SW 1271 (cell line): ENCODE data around the gene TAGLN3.
"Not testable (repeated sequence)": the region's sequence is repeated elsewhere in the genome, so short reads cannot be mapped to it uniquely, and the experiment has no call there.

Experiments used
- DNase-seq, 2 experiments: peaks; one replicate each; lab custom pipeline; 2025; lab: John Stamatoyannopoulos, UW

The TAGLN3 gene

DNA sequence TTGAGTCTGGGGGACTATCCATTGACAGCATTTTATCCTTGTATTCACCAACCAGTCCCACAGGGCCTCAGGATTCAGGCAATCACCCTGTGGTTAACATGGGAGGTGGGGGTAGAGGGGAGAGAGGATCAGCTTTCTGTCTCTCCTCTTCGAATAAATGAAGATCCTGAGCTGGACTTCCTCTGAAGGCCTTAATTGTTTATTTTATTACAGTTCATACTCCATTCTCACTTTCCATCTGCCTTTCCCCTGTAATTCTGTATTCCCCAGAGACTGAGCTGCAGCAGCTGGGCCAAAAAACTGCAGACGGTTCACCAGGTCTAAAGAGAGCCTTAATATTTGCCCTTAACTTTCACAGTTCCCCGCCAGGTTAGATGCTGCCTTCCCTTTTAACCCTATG, 11.9 kb downstream of the TAGLN3 start:
- no peak for DNase-seq

GRCh38 chr3:112011376-112011940, 12.7 kb downstream of the TAGLN3 start:
- DNase-seq, result no peak

GRCh38 chr3:112012205-112012992, 13.7 kb downstream of the TAGLN3 start:
- DNase-seq, result no peak

DNA sequence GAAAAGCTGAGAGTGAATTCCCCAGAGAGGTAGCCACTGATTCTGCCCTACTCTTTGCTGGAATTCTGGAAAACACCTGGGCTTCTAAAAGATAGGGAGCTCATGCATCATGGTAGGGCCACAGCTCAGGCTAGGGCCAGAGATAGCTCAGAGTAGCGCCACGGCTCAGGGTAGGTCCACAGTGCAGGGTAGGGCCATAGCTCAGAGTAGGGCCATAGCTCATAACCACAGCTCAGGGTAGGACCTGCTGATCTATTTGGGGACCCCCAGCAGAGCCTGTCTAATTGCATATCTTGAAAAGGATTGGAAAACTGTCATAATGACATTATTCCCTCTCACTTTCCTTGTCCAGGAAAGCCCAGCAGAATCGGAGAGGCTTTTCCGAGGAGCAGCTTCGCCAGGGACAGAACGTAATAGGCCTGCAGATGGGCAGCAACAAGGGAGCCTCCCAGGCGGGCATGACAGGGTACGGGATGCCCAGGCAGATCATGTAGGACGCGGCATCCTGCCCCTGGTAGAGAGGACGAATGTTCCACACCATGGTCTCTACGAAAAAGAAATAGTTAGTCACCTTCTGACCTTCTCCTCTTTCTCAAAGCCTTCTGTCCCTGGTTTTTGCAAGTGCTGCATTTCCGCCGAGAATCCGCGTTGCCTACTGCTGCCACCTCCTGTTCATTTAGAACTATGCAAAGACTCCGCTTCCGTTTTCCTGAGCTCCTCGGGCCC, 14.5 kb downstream of the TAGLN3 start:
- DNase-seq, result peak in 1 of 2 experiments; percentile 34

- no peak for DNase-seq
Measured at GRCh38 chr3:112013784-112014143, 15.0 kb downstream of the TAGLN3 start.

- no peak for DNase-seq
Measured at GRCh38 chr3:112017091-112017490, 18.4 kb downstream of the TAGLN3 start.

DNA sequence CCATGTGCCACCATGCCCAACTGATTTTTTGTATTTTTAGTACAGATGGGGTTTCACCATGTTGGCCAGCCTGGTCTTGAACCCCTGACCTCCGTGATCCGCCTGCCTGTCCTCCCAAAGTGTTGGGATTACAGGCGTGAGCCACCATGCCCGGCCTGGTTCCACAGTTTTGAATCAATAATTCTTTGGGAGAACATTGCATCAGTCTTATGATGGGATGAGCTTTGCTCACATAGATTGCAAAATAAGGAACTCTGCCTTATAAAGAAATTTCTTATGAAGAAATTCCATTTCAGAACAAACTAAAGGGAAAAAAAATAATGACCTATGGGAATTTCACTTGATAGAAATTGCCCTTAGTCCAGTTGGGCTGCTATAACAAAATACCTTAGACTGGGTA, 20.0 kb downstream of the TAGLN3 start:
- no peak for DNase-seq

DNA sequence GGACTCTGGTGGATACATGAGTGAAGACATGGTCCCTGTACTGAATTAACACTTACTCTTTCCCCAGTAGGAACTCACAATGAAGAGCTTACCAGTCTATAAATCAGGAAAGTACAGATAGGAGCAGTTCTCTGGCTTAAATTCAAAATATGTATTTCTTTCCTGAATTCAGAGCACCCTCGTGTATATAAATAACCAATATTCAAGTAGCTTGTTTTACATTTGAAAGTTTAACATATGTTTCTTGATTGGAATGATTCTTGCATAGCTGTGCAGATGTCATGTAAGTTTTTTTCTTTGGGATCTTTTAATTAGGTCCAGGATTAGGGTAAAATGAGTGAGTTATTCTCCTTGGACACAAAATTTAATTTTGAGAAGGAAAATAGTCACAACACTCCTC, 21.0 kb downstream of the TAGLN3 start:
- DNase-seq, result no peak

- no peak for DNase-seq
Measured at GRCh38 chr3:112020674-112021085, 22.0 kb downstream of the TAGLN3 start.

- DNase-seq, result no peak
Measured at GRCh38 chr3:112027142-112027541, 28.4 kb downstream of the TAGLN3 start.

GRCh38 chr3:112027826-112028225, 29.1 kb downstream of the TAGLN3 start:
- no peak for DNase-seq

DNA sequence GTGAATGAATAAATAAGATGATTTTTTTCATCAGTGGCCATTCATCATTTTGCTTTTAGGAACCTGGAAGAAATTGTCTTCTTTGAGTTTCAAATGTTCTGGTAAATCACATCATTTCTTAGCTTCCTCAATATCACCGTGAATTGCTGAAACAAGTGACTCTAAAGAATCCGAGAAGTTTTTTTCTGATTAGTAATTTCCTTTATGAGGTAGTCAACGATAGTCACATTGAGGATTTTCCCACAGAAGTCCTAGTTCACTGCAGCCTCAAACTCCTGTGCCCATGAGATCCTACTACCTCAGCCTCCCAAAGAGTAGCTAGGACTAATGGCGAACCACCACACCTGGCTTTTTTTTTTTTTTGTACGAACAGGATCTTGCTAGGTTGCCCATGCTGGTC, 32.2 kb downstream of the TAGLN3 start:
- no peak for DNase-seq

DNA sequence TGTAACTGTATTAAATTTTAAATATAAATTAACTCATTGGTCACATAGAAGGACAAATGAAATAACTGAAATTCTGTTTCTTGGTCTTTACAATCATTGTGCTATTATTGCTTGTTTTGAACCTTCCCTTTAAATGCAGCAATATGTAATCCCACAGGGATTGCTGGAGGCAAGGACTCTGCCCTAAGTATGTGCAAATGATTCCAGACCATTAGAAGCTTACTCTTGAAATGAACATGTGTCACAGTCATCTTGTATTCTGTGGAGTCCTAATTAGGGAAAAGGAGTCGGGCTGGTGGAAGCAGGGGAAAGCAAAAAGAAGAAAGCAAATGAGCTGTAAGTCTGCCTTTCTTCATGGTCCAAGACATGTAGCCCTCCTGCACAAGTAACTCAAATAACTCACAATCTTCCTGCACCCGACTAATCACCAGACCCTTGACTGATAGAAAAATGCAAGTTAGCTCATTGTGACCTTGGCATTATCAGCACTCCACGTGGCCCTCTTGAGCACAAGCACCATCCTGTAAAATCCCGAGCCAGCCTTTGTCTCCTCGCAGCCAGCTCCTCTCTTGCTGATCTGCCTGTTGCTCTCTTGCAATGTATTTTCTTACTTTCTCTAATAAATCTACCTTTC, 33.5 kb downstream of the TAGLN3 start:
- DNase-seq, result no peak

- DNase-seq, result no peak
Measured at GRCh38 chr3:112034436-112034835, 35.7 kb downstream of the TAGLN3 start, which contains the start of gene TMPRSS7. Gene TMPRSS7 (plus strand): TSS chr3:112034736. CDS start chr3:112034846, 110 bp downstream.

GRCh38 chr3:112035241-112035640, 36.5 kb downstream of the TAGLN3 start:
- no peak for DNase-seq

GRCh38 chr3:112037194-112037593, 38.5 kb downstream of the TAGLN3 start:
- not testable (repeated sequence) for DNase-seq

DNA sequence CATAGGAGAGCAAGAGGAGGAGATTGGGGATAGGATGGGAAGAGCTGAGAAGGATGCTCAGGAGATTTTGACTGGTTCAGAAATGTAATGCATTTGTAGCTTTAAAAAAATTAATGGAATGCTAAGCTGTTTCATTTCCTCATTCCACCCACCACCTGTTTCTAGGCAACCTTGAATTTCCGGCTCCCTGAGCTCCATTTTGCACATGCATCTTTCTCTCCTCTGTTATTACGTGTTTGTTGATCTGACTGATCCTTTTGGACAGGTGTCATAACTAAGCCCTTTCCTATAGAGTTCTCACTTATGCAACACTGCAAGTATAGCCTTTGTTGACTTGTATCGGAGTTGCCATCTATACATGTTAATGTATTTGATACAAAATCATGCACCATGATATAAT, 40.1 kb downstream of the TAGLN3 start:
- no peak for DNase-seq

DNA sequence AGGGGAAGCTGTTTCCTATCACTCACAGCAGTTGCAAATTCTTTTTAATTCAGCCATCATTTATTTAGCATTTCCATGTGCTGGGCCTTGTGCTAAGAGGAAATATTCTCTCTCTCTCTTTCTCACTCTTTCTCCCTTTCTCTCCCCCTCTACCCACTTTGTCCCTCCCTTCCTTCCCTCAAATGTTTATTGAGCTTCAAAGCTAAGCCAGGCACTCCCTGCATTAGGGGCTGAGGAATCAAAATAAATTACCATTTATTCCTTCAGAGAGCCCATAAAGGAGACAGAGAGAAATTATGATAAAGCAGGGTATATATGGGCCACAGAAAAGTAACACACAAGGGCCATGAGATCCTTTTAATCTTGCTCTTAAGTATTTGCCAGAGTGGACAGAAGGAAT, 42.6 kb downstream of the TAGLN3 start:
- DNase-seq, result no peak

GRCh38 chr3:112042842-112043280, 44.1 kb downstream of the TAGLN3 start:
- no peak for DNase-seq

DNA sequence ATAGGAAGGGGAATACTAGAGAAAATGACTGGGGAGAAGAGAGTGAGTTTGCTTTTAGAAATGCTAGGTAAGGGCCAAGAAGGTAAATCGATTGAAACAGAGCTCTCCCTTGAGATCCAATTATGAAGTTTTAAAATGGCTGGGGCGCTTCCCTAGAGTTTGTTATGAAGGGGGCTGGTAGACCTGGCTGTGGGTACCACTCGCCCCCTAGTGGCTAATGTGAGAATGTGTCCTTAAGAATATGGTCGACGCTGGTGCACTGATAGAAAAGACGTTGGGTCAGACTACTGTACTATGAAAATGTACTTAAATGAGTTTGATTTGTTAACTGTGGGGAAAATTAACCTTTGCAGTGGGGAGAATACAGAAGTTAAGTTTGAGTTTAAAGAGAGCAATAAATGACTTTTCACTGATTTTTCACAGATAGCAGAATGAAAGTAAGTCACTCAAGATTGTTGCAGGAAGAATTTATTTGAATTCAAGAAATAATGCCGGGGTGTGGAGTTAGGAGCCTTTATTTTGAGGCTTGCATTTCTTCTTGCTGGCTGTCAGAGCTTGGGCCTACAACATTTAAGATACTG, 45.0 kb downstream of the TAGLN3 start:
- DNase-seq, result peak; percentile 31 to 77

- no peak for DNase-seq
Measured at GRCh38 chr3:112046599-112046998, 47.9 kb downstream of the TAGLN3 start.

GRCh38 chr3:112047264-112047663, 48.5 kb downstream of the TAGLN3 start:
- no peak for DNase-seq
